ENCODE results near the gene ATP8A1.
"Not testable (repeated sequence)": the region's sequence is repeated elsewhere in the genome, so short reads cannot be mapped to it uniquely, and the experiment has no call there.

ATP8A1 gene

GRCh38 chr4:42398171-42398870 is 258.6 kb downstream of the ATP8A1 start:
- DNase-seq = no peak

GRCh38 chr4:42397635-42398170 is 259.2 kb downstream of the ATP8A1 start:
- no peak for DNase-seq

- peak; percentile 6 for DNase-seq
Measured at GRCh38 chr4:42396752-42397634, 259.9 kb downstream of the ATP8A1 start, which contains the start of gene SHISA3. TSS of gene SHISA3 (plus strand) at chr4:42397488. CDS start at chr4:42398057, 569 bp downstream.

- no peak for DNase-seq
Measured at GRCh38 chr4:42396361-42396751, 260.5 kb downstream of the ATP8A1 start.

GRCh38 chr4:42395595-42395994 is 261.3 kb downstream of the ATP8A1 start:
- no peak for DNase-seq

GRCh38 chr4:42392436-42392835 is 264.5 kb downstream of the ATP8A1 start:
- DNase-seq = no peak

GRCh38 chr4:42391981-42392380 is 264.9 kb downstream of the ATP8A1 start:
- DNase-seq = no peak

GRCh38 chr4:42391355-42391664 is 265.6 kb downstream of the ATP8A1 start:
- no peak for DNase-seq

GRCh38 chr4:42390622-42391354 is 266.1 kb downstream of the ATP8A1 start:
- no peak for DNase-seq

- no peak for DNase-seq
Measured at GRCh38 chr4:42385516-42385915, 271.4 kb downstream of the ATP8A1 start.

- DNase-seq = no peak
Measured at GRCh38 chr4:42381666-42382065, 275.2 kb downstream of the ATP8A1 start.

GRCh38 chr4:42377497-42377896 is 279.4 kb downstream of the ATP8A1 start:
- no peak for DNase-seq

- DNase-seq = not testable (repeated sequence)
Measured at GRCh38 chr4:42372303-42372702, 284.6 kb downstream of the ATP8A1 start.

- DNase-seq = peak; percentile 34
Measured at GRCh38 chr4:42371305-42372252, 285.3 kb downstream of the ATP8A1 start.

- DNase-seq = no peak
Measured at GRCh38 chr4:42369489-42369888, 287.4 kb downstream of the ATP8A1 start.

GRCh38 chr4:42366959-42367358 is 289.9 kb downstream of the ATP8A1 start:
- DNase-seq = no peak

- no peak for DNase-seq
Measured at GRCh38 chr4:42364266-42365053, 292.4 kb downstream of the ATP8A1 start.

- DNase-seq = no peak
Measured at GRCh38 chr4:42363614-42364013, 293.3 kb downstream of the ATP8A1 start.

- no peak for DNase-seq
Measured at GRCh38 chr4:42362591-42362990, 294.3 kb downstream of the ATP8A1 start.

GRCh38 chr4:42361456-42361855 is 295.4 kb downstream of the ATP8A1 start:
- no peak for DNase-seq

- no peak for DNase-seq
Measured at GRCh38 chr4:42360256-42360669, 296.6 kb downstream of the ATP8A1 start.
